H7 (cell line): ENCODE results near the gene CDH22. TPM values are rescaled to one million over a fixed set of nuclear protein-coding genes. Genes with fewer than 3 reads are reported as not detected.
A peak's percentile ranks its signal among the peaks of the same experiment; 100 is the strongest.

Source experiments
- DNase-seq: peaks from one replicate; pipeline ENCODE4 v3.0.0; 2012
- H3K27me3 ChIP-seq: 2 replicates; pipeline ENCODE4 v1.6.0; 2011; ENCODE audit warnings: mild to moderate bottlenecking, low read length; ENCODE audit not compliant: control insufficient read depth, insufficient read depth
- H3K36me3 ChIP-seq: replicated peaks from 2 replicates; pipeline ENCODE4 v1.5.1; 2011; ENCODE audit warnings: low read length; ENCODE audit not compliant: control insufficient read depth, insufficient read depth
- H3K4me3 ChIP-seq: 2 replicates; pipeline ENCODE4 v1.5.1; 2011; ENCODE audit warnings: low read depth, mild to moderate bottlenecking, control low read depth, low read length, moderate library complexity; ENCODE audit not compliant: insufficient read depth
- total RNA-seq: library from RNA; depleted of rRNA; stranded (reverse); fragments of >200 nt; shearing (Covaris generic); gene quantifications from 2 replicates; pipeline ENCODE4 v1.2.3, GENCODE V29; 2014

CDH22 gene
- total RNA-seq, 1 experiment from 2014 or later = 0.03 TPM

GRCh38 chr20:46177768-46178167 is 130.5 kb downstream of the CDH22 start:
- Histone ChIP-seq H3K4me3 (no peak overlapping the region), H3K27me3 (peaks cover 30% of the 10 kb centered on the region), H3K36me3 (no peaks in the 10 kb centered on the region)
- DNase-seq = no peak

GRCh38 chr20:46176739-46177378 is 131.4 kb downstream of the CDH22 start:
- H3K36me3 ChIP-seq = no peaks in the 10 kb centered on the region
- H3K4me3 ChIP-seq = no peak overlapping the region
- peaks cover 33% of the 10 kb centered on the region for H3K27me3 ChIP-seq
- DNase-seq = no peak

GRCh38 chr20:46175127-46175494 is 133.2 kb downstream of the CDH22 start:
- no peaks in the 10 kb centered on the region for H3K36me3 ChIP-seq
- H3K4me3 ChIP-seq = peak overlapping the region; percentile 22
- H3K27me3 ChIP-seq = peaks cover 35% of the 10 kb centered on the region

GRCh38 chr20:46174469-46175126 is 133.7 kb downstream of the CDH22 start:
- H3K4me3 ChIP-seq = peak overlapping the region; percentile 22
- DNase-seq = peak; percentile 97
- peaks cover 35% of the 10 kb centered on the region for H3K27me3 ChIP-seq
- H3K36me3 ChIP-seq = no peaks in the 10 kb centered on the region

More at GRCh38 chr20:46175127-46175494, 133.2 kb downstream of the CDH22 start:
- no peak for DNase-seq

- DNase-seq = no peak
- 0 out of 2 replicates have a peak overlapping the region, but pooled peaks have one; percentile 17 for H3K4me3 ChIP-seq
Measured at GRCh38 chr20:46173652-46174468, 134.4 kb downstream of the CDH22 start.

GRCh38 chr20:46172961-46173536 is 135.2 kb downstream of the CDH22 start:
- Histone ChIP-seq H3K36me3 (no peaks in the 10 kb centered on the region), H3K27me3 (peaks cover 35% of the 10 kb centered on the region), H3K4me3 (no peak overlapping the region)
- no peak for DNase-seq

More at GRCh38 chr20:46173652-46174468, 134.4 kb downstream of the CDH22 start:
- peaks cover 35% of the 10 kb centered on the region for H3K27me3 ChIP-seq
- H3K36me3 ChIP-seq = no peaks in the 10 kb centered on the region

- H3K27me3 ChIP-seq = peaks cover 35% of the 10 kb centered on the region
Measured at GRCh38 chr20:46172455-46172854, 135.8 kb downstream of the CDH22 start.

GRCh38 chr20:46171909-46172308 is 136.4 kb downstream of the CDH22 start:
- no peak for DNase-seq
- no peaks in the 10 kb centered on the region for H3K36me3 ChIP-seq
- H3K4me3 ChIP-seq = no peak overlapping the region
- H3K27me3 ChIP-seq = peaks cover 35% of the 10 kb centered on the region

More at GRCh38 chr20:46172455-46172854, 135.8 kb downstream of the CDH22 start:
- DNase-seq = no peak
- Histone ChIP-seq H3K4me3 (no peak overlapping the region), H3K36me3 (no peaks in the 10 kb centered on the region)

- Histone ChIP-seq H3K27me3 (peaks cover 35% of the 10 kb centered on the region), H3K4me3 (no peak overlapping the region), H3K36me3 (no peaks in the 10 kb centered on the region)
- no peak for DNase-seq
Measured at GRCh38 chr20:46171476-46171875, 136.8 kb downstream of the CDH22 start.

- no peaks in the 10 kb centered on the region for H3K36me3 ChIP-seq
- H3K4me3 ChIP-seq = no peak overlapping the region
- no peak for DNase-seq
- peaks cover 21% of the 10 kb centered on the region for H3K27me3 ChIP-seq
Measured at GRCh38 chr20:46169245-46170171, 138.8 kb downstream of the CDH22 start.

- H3K36me3 ChIP-seq = no peaks in the 10 kb centered on the region
- no peak for DNase-seq
- peaks cover 11% of the 10 kb centered on the region for H3K27me3 ChIP-seq
- no peak overlapping the region for H3K4me3 ChIP-seq
Measured at GRCh38 chr20:46168438-46168837, 139.9 kb downstream of the CDH22 start.

GRCh38 chr20:46167080-46167479 is 141.2 kb downstream of the CDH22 start:
- no peaks in the 10 kb centered on the region for H3K36me3 ChIP-seq

GRCh38 chr20:46164254-46164653 is 144.0 kb downstream of the CDH22 start:
- Histone ChIP-seq H3K36me3 (no peaks in the 10 kb centered on the region), H3K4me3 (no peak overlapping the region), H3K27me3 (peaks cover 2% of the 10 kb centered on the region; the same call in 1 of the 2 replicates)
- DNase-seq = peak; percentile 66

More at GRCh38 chr20:46167080-46167479, 141.2 kb downstream of the CDH22 start:
- no peak overlapping the region for H3K4me3 ChIP-seq
- peaks cover 6% of the 10 kb centered on the region for H3K27me3 ChIP-seq
- no peak for DNase-seq
